Stimulated activated CD8-positive, alpha-beta memory T cell treated with anti-CD3 and anti-CD28 coated beads, Interleukin-12 subunit alpha, Interleukin-12 subunit beta, amount 100 ng/mL, for 24 hours (primary cell): ENCODE measurements around the gene LAMC1.

Source experiments
- DNase-seq: peaks from one replicate; pipeline ENCODE4 v3.0.0-alpha.2; 2020; ENCODE audit errors: extremely low read depth

Gene LAMC1

GRCh38 chr1:183193963-183194525 lies 170.8 kb downstream of the LAMC1 start:
- no peak for DNase-seq

- DNase-seq: no peak
Observed at GRCh38 chr1:183194527-183195141, 171.4 kb downstream of the LAMC1 start.

GRCh38 chr1:183195142-183195574 lies 171.9 kb downstream of the LAMC1 start:
- no peak for DNase-seq
